GM19452 (cell line): ENCODE results near the gene CFAP46.
"Not testable (repeated sequence)": the region's sequence is repeated elsewhere in the genome, so short reads cannot be mapped to it uniquely, and the experiment has no call there.

ENCODE experiments used
- ATAC-seq: cut with Tn5 transposase; IDR thresholded peaks from one replicate; pipeline ENCODE4 v1.9.1; 2021; ENCODE audit not compliant: unreplicated experiment

The CFAP46 gene

DNA sequence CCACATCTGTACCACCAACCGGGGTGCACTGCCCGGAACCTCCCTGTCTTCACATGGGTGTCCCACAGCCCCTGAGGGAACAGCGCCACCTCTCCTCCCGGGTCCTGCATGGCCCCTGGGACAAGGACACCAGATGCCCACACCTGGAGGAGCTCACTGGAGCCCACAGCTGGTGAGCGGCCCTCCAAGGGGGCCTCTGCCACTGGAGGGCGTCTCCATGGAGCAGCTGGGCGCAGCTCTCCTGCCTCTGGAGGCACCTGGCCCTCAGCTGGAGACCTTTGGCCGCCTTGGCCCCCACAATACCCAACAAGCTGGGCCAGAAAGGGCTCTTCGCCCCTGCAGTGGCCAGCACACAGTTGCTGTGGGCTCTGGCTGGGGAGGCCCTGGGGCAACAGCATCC is 149.2 kb downstream of the CFAP46 start:
- no peak for ATAC-seq

DNA sequence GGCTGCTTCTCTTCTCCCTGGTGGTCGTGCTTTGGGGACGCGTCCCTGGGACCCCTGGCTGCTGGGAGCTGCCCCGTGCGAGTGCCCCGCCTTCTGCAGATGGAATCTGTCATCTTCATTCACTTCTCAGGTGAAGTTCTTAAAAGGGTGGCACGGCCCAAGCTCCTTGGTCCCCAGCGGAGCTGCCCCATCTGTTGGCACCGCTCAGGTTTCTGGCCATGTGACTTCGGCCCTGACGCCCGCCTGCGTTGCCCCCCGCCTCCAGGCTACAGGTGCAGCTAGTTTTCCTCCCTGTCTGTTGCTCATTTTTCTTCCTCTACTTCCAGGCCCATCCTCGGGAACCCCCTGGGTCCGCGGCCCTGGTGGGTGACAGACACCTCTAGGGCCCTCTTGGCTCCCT is 149.6 kb downstream of the CFAP46 start:
- ATAC-seq = no peak

DNA sequence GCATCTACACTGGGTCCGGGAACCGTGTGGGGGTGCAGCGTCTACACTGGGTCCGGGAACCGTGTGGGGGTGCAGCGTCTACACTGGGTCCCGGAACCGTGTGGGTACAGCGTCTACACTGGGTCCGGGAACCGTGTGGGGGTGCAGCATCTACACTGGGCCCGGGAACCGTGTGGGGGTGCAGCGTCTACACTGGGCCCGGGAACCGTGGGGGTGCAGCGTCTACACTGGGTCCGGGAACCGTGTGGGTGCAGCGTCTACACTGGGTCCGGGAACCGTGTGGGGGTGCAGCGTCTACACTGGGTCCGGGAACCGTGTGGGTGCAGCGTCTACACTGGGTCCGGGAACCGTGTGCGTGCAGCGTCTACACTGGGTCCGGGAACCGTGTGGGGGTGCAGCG is 150.3 kb downstream of the CFAP46 start:
- not testable (repeated sequence) for ATAC-seq

DNA sequence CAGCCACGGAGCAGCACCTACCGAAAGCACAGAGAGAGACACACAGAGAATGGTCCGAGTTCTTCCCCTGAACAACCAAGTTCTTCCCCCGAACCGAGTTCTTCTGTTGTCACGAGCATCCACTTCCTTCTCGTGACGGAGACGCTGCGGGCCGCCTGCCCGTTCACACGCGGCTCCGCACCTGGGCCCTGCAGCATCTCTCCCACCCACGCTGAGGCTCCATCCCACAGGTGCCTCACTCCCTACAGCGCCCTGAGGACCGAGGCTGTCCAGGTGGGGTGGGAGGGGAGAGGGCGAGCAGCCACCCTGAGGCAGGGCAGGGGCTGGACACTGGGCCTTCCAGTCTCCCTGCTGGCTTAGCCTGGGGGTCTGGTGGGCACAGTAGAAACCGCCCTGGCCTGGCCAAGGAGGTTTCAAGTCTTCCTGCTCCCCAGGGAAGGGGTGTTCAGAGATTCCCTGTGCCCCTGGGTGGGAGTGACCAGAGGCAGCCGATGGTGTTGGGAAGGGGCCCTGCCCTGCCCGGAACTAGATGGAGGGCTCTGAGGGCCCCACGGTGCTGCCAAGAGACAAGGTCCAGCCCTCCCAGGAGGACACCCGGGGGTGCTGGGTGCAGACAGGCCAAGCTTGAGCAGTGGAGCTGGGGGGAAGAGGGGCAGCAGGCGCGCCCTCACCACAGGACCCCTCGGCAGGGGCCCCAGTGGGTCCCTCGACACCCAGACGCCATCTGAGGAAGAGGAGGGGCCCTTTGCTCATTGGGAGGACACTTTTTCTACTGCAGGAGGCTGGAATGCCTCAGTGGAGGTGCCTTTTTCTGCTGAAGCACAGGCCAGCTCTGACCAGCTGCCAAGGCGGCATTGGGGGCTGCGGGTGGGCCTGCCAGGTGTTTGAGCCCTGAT is 151.2 kb downstream of the CFAP46 start:
- no peak for ATAC-seq

DNA sequence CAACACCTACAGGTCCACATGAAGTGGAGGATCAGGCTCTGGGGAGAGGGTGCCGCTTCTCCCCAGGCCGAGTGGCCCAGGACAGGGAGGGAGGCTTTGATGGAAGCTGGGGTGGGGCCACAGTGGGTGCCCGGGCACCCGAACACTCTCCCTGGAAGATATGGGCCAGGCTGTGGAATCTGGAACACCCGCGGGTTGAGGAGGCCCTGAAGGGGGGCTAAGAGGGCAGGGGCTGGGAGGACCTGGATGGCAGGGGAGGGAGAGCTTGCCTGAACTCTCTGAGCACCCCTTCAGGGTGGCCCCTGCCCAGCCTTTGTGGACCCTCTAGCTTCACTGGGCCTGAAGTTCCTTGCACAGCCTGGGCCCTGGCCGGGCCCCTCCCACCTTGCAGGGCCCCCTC is 151.9 kb downstream of the CFAP46 start:
- ATAC-seq = no peak

DNA sequence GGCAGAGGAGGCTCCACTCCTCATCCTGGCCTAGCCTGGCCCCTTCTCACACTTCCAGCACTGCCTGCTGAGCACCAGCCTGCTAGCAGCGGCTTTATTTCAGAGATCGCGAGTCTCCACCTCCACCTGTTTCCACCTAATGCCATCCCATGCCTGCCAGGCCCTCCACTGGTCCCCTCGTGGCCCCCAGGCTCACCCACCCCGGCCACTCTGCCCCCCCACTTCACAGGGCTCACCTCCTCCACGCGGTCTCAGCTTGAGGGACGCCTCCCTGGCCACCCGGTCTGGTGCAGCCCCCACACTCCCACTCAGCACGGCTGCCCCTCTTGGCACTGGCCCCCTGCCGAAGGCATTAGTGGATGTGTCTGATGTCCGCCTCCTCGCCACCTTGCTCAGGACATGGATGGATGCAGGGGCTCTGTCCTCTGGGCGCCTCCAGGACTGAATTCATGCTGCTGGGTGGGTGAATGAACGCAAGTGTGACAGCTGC is 152.7 kb downstream of the CFAP46 start:
- ATAC-seq = no peak

DNA sequence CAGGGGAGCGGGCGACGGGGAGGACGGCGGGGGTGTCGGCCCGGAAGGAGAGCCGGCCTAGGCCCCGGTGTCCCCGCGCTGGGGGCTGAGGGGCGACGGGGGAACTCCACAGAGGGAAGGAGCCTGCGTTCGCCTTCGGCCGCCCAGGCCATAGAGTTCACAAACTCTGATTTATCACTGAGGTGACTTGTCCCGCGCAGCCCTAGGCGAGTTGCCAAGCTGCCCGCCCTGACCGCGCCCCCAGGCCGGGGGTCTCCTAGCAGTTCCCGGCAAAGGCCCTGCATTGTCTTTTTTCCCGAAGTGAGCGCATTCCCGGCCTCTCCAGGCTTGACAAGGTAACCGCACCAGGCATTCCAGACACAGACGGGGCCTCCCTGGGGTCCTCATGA is 153.5 kb downstream of the CFAP46 start:
- ATAC-seq = no peak

DNA sequence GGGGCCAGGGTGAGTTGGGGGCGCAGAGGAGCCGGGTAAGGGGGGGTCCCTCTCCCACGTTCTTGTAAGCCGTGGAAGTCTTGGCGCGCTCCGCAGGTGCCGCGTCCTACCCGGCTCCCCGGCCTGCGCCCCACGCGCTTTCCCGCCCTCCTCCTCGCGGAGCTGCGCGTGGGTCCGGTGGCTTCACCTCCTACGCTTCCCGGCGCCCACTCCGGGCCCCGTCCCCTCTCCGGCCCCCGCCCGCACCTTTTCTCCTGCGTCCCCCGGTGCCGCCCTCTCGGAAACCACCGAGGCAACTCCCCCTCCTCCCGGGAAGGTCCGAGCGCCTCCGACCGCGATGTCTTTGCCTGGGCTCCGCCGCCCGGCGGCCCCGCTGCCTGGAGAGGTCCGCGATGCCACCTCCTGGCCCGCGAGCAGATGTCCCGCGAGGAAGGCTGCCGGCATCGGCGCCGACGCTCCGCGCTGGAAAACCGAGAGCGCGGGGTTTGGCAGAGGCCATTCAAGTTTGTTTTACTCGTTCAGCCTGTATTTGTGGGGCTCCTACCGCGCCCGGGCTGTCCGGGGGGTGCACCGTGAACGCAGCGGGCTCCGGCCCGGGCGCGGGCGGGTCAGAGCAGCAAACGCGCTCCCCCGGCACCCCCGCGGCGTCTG is 154.1 kb downstream of the CFAP46 start:
- no peak for ATAC-seq

DNA sequence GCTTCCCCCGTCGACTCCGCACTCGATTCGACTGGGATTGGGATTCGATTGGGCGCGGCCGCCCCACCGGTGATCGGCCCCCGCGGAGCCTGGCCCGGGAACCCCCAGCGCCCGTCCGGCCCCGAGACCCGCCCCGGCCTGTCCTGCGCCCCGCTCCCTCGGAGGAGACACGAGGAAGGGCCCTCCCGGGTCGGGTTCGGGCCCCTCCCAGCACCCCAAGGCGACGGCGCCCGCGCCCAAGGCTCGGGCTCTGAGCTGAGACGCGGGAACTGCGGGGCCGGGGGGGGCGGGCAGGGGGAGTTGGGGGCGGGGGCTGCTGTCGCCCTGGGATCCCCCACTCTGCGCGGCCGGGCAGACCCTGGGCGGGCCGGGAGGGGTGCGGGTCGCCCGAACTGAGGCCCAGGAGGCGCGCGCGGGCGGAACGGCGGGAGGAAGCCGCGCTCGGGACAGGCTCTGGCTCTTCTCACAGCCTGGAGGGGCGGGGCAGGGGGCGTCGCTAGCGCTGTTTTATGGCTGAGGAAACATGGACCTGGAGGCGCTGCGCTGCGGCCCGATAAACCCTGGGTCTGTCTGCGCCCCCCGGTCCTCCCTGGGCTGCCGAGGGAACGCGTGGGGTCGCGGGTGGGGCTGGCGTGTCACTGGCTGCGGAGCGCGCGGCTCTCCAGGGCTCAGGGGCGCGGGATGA is 154.7 kb downstream of the CFAP46 start:
- ATAC-seq = no peak

DNA sequence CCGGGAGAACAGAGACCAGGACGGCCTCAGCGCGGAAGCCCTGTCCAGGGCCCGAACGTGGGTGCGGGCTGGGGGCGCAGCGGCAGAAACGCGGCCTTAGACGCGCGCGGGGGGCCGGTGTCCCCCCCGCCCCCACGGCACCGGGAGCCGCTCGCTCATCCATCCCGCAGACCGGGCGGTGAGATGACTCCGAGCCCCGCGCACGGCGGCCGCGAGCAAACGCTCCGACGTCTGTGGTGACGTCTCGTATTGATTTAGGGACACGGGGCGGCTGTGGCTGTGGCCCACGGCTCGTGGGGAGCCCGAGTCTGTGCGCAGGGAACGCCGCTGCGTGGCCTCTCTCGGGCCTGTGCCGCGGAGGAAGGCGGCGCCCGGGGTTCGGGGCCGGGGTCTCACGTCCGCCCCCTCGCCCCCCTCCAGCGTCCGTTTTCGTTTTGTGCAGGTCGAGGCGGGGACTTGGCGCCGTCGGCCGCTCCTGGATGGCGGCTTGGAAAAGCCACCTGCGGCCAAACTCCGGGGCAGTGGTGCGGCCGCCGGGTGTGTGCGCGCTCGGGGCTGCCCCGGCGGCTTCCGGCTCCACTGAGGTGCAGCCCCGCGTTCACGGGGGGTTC is 155.4 kb downstream of the CFAP46 start:
- no peak for ATAC-seq

DNA sequence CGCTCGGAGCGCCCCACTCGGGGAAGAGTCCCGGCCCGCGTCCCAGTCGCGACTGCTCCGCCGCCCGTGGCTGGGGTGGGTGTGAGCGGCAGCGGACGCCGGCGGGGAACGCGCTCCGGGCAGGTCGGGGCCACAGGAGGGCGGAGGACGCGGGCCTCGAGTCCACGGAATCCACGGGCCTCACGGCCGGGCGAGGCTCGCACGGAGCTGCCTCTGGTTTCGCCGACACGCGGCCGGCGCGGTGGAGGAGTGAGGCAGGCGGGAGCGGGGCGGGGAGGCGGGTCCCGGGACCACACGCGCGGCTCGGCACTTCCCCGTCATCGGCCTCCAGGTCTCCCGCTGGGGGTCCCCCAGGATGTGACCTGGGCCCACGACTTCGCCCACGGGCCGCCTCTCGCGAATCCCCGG is 155.9 kb downstream of the CFAP46 start:
- no peak for ATAC-seq

DNA sequence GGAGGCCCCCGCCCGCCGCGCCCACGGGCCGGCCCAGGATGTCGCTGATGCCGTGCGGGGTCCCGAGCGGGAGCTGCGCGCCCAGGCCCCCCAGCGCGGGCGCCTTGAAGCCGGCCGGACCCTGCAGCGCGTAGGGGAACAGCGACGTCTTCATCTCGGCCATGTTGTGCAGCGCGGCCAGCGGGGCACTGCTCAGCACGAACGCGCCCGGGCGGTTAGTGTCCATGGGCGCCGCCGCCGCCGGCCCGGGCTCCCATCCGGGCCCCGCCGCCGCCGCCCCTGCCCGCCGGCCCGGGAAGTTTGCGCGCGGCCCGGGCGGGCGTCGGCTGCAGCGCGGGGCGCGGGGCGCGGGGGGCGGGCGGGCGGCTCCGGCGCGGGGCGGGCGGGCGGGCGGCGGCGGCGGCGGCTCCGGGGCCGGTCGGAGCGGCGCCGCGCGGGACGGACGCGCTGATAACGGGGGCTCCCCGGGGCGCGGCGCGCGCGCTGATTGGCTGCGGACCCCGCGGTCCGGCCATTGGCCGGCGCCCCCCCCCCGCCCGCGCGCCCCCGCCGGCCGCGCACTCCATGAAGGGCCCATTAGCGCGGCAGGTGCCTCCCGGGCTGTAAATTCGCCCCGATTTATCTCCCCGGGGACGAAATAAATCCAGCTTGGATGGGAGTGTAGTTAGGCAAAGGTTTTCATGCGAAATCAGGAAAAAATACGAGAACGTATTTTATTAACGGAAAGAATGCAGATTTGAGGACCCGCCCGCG is 156.5 kb downstream of the CFAP46 start, which contains the start of gene NKX6-2:
Gene NKX6-2 (minus strand): TSS at position 425 of the 753 bp plus-strand sequence. CDS start 199 bp downstream, at position 226.
- ATAC-seq = no peak

DNA sequence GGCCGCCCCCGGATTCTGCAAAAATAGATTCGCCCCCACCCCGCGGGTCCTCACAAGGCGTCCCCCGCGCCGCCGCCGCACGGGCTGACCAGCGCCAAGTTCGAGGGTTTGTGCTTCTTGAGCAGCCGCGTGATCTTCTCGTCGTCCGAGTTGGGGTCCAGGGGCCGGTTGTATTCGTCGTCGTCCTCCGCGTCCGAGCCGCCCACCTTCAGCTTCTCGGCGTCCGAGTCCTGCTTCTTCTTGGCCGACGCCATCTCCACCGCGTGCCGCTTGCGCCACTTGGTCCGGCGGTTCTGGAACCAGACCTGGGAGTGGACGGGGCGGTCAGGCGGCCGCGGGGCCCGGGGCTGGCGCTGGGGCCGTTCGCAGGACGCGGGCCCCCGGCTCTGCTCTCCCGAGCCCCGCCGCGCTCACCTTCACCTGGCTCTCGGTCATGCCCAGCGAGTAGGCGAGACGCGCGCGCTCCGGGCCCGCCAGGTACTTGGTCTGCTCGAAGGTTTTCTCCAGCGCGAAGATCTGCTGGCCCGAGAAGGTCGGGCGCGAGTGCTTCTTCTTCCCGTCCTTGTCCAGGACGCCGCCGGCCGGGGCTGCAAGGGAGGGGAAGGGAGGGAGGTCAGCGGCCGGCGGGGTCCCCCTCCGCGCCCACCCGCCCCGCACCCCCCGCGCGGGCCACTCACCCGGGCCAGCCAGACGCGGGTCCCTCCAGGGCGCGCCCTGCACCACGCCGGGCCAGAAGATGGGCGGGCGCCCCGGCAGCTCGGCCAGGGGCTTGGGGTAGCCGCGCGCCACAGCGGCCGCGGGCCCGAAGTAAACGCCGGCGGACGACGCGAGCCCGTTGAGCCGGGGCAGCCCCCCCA is 157.3 kb downstream of the CFAP46 start:
- no peak for ATAC-seq

DNA sequence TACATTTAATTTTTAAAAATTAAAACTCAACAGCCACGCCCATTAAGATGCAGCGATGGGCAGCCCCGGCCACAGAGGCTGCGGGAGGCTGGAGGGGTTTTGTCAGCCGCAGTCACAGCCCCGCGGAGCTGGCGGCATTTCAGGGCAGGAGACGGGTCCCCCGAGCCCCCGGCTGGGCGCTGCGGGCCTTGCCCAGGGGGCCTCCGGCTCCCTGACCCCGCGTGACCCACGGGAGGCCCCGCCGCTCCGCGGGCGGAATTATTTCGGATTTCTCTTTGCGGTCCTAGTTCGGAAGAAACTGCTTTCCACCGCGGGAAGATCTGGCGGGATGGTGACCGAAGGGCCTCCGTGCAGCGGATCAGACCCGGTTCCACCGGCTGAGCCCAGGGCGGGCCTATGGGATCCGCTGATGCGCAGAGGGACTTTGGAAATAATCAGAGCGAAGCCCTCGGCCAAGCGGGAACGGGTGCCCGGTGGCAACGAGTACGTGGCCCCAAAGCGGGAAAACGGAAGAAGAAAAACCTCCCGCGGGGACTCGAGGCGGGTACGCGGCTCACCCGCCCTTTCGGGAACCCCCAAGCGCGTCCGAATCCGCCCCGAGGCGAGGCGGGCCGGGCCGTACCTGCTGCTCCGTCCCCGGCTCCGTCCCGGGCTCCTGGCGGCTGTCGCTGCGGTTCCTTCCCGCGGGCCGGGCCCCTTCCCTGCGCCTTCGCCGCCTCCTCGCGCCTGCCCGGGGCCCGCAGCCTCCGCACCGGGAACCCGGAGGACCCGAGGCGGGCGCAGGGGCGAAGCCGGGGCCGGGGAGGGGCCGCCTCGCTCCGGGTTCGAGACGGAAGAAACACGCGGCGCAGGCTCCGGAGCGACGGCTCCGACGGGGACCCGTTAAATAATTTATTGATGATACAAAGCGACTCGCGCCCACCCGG is 158.2 kb downstream of the CFAP46 start:
- ATAC-seq = no peak

DNA sequence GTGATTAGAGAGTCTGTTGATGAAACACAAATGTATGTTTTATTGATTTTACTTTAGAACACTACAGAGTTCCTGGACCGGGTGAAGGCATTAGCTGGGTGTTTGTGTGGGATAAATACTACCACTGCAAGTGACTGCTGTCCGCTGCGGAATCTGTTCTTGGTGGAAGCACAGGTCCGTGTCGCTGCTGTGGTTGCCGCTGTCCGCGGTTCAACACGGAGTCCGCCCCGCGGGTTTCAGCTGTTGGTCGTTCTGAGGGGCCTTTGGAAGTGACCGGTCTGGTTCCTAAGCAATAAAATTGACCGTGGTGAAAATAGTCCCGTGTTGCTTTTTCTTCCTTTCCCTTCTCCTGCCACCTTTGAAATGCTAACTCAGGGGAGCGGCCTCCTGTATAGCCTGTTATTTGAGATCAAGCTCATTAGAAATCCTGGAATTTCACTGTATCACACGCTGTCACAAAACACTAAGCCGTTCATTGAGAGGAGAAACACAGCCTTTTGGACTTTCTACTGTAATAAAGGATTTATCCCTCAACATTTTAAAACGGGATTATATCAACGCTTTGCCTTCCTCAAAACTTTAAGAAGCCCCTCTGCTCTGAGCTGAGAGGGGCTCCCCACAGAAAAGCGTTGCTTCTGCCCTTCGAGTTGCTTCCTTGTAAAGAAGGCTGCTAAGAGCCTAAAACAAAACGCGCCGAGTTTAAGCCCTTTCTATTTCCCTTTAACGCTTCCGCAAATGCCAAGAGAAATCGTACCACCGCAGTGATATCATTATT is 159.0 kb downstream of the CFAP46 start:
- no peak for ATAC-seq

DNA sequence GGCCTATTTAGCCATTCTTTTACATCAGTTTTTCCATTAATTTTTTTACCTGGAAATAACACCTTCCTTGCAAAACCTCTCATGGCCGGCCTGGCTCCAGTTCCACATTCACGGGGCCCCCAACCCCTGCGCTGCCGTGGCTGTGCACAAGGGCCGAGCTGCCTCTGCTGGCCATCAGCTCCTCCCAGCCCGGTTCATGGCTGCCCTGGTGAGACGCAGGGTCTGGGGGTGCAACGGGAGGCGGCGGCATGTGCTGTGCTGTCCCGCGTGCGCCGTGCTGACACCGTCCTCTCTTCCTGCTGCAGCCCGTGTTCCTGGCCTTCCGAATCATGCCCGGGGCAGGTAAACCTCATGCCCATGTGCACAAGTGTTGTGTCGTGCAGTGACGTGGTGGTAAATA is 160.8 kb downstream of the CFAP46 start:
- no peak for ATAC-seq

DNA sequence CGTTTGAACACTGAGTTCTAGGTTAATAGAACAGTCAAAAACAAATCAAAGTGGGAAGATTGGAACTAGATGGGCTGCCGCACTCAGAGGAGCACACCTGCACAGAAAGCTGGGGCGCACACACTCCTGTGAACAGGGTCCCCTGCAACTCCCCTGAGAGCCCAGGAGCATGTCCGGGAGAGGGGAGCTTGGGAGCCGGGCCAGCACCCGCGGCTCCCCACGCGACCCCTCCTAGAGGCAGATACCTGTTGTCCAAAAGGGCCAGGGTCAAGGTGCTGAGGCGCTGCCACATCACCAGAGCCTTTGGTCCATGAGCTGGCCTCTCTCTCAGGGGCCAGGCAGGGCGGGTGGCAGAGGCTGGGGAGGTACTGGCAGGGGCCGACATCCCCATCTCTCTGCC is 162.0 kb downstream of the CFAP46 start:
- ATAC-seq = no peak
